H1 (cell line): ENCODE results near the gene EPB41L4A. TPM values are rescaled to one million over a fixed set of nuclear protein-coding genes. Genes with fewer than 3 reads are reported as not detected.

ENCODE experiments used
- CTCF ChIA-PET: fragments of 300-600 bp; sonication (Branson Sonifier 250); formaldehyde crosslinking; loops from one replicate; lab custom pipeline; 2021; ENCODE audit not compliant: partially characterized antibody; lab: Charles Lee
- POLR2A ChIA-PET: fragments of 300-600 bp; sonication (Branson Sonifier 250); formaldehyde crosslinking; loops from one replicate; lab custom pipeline; 2021; ENCODE audit warnings: inconsistent platforms; ENCODE audit not compliant: partially characterized antibody; lab: Charles Lee
- DNase-seq, 2 experiments: peaks; one replicate each; pipeline versions ENCODE4 v3.0.0 to v3.0.0-alpha.2; 2010 to 2022; ENCODE audit warnings: low spot score in 2 of 2, low read depth in 1 of 2, mixed read lengths in 1 of 2
- FAIRE-seq: peaks from 2 replicates; lab custom pipeline; 2011; peaks lifted over from hg19 to GRCh38; lab: Jason Lieb, UNC
- H2AFZ ChIP-seq: 2 replicates; pipeline ENCODE4 v1.8.1; 2012; ENCODE audit warnings: low read length, inconsistent platforms
- H2AK5ac ChIP-seq: 2 replicates; pipeline ENCODE4 v1.6.1; 2013; ENCODE audit warnings: low read depth, low read length
- H2BK120ac ChIP-seq: replicated peaks from 2 replicates; pipeline ENCODE3; 2013; ENCODE audit warnings: low read depth, low read length, inconsistent platforms
- H2BK12ac ChIP-seq: 2 replicates; pipeline ENCODE4 v1.6.1; 2013; ENCODE audit warnings: low read depth, low read length
- H2BK15ac ChIP-seq: 2 replicates; pipeline ENCODE4 v1.6.1; 2013; ENCODE audit warnings: low read length
- H2BK20ac ChIP-seq: 2 replicates; pipeline ENCODE4 v1.6.1; 2013; ENCODE audit warnings: low read length
- H2BK5ac ChIP-seq: 2 replicates; pipeline ENCODE4 v1.6.1; 2013; ENCODE audit warnings: low read depth, low read length
- H3K14ac ChIP-seq: 2 replicates; pipeline ENCODE4 v1.6.1; 2013; ENCODE audit warnings: inconsistent platforms; ENCODE audit not compliant: insufficient read length
- H3K18ac ChIP-seq: 2 replicates; pipeline ENCODE4 v1.6.1; 2013; ENCODE audit warnings: low read length; ENCODE audit errors: extremely low read depth
- H3K23ac ChIP-seq: 2 replicates; pipeline ENCODE4 v1.6.1; 2013; ENCODE audit warnings: inconsistent platforms; ENCODE audit not compliant: insufficient read length
- H3K23me2 ChIP-seq: 2 replicates; pipeline ENCODE4 v1.6.1; 2013; ENCODE audit warnings: low read depth, low read length
- H3K27ac ChIP-seq: 2 replicates; pipeline ENCODE4 v1.6.1; 2011; ENCODE audit warnings: low read depth, low read length, inconsistent platforms
- H3K27me3 ChIP-seq, 4 experiments: replicated peaks in 1 of 4; 1 replicate in 1 of 4; 2 replicates in 3 of 4; pipeline versions ENCODE4 v1.6.1 to v1.8.1; 2011 to 2013; ENCODE audit warnings: low read length in 3 of 4, mild to moderate bottlenecking in 3 of 4, inconsistent platforms in 2 of 4, mixed read lengths in 2 of 4, moderate library complexity in 1 of 4; ENCODE audit not compliant: control insufficient read depth in 3 of 4, insufficient read depth in 3 of 4; ENCODE audit errors: extremely low read depth in 1 of 4
- H3K36me3 ChIP-seq, 4 experiments: 2 replicates each; pipeline versions ENCODE4 v1.6.1 to v1.8.1; 2011 to 2013; ENCODE audit warnings: mild to moderate bottlenecking in 4 of 4, low read length in 3 of 4, moderate library complexity in 2 of 4, control low read depth in 1 of 4, inconsistent platforms in 1 of 4; ENCODE audit not compliant: insufficient read depth in 4 of 4, control insufficient read depth in 2 of 4
- H3K4ac ChIP-seq: replicated peaks from 2 replicates; pipeline ENCODE3; 2013; ENCODE audit warnings: low read length, low read depth, mixed read lengths, inconsistent platforms; ENCODE audit not compliant: insufficient read length
- H3K4me1 ChIP-seq, 4 experiments: replicated peaks in 1 of 4; 1 replicate in 1 of 4; 2 replicates in 3 of 4; pipeline versions ENCODE4 v1.6.1 to v1.8.1; 2011 to 2013; ENCODE audit warnings: low read length in 3 of 4, inconsistent platforms in 2 of 4, mixed read lengths in 1 of 4; ENCODE audit not compliant: insufficient read depth in 4 of 4, control insufficient read depth in 3 of 4
- H3K4me2 ChIP-seq, 2 experiments: 2 replicates each; pipeline versions ENCODE4 v1.6.1 to v1.8.1; 2011 to 2013; ENCODE audit warnings: low read depth in 2 of 2, low read length in 2 of 2, control low read depth in 1 of 2, inconsistent platforms in 1 of 2, mild to moderate bottlenecking in 1 of 2; ENCODE audit not compliant: insufficient read depth in 1 of 2
- H3K4me3 ChIP-seq, 4 experiments: fragments of 200-600, 300-600 bp in 1 of 4; sonication (generic), shearing (Covaris generic), sonication (Bioruptor Twin) in 1 of 4; 2 replicates each; pipeline versions ENCODE4 v1.5.1 to v1.8.1; 2011 to 2016; ENCODE audit warnings: low read length in 4 of 4, low read depth in 3 of 4, control low read depth in 2 of 4, inconsistent platforms in 2 of 4, mild to moderate bottlenecking in 2 of 4, mixed read lengths in 1 of 4, moderate library complexity in 1 of 4; ENCODE audit not compliant: insufficient read depth in 2 of 4; ENCODE audit errors: extremely low read depth in 1 of 4
- H3K56ac ChIP-seq: replicated peaks from 2 replicates; pipeline ENCODE3; 2013; ENCODE audit warnings: low read depth, mild to moderate bottlenecking, mixed read lengths, low read length, inconsistent platforms; ENCODE audit not compliant: insufficient read length
- H3K79me1 ChIP-seq: 2 replicates; pipeline ENCODE4 v1.6.1; 2013; ENCODE audit warnings: low read depth, low read length, control low read depth
- H3K79me2 ChIP-seq, 2 experiments: 2 replicates each; pipeline versions ENCODE4 v1.6.1 to v1.8.1; 2012 to 2013; ENCODE audit warnings: low read length in 2 of 2, mild to moderate bottlenecking in 2 of 2, inconsistent platforms in 1 of 2; ENCODE audit not compliant: insufficient read depth in 2 of 2, control insufficient read depth in 1 of 2
- H3K9ac ChIP-seq, 4 experiments: replicated peaks in 1 of 4; 1 replicate in 1 of 4; 2 replicates in 3 of 4; pipeline versions ENCODE4 v1.6.1 to v1.8.1; 2011 to 2013; ENCODE audit warnings: low read depth in 3 of 4, low read length in 3 of 4, control low read depth in 2 of 4, mild to moderate bottlenecking in 2 of 4, moderate library complexity in 2 of 4, inconsistent platforms in 1 of 4; ENCODE audit errors: extremely low read depth in 1 of 4
- H3K9me3 ChIP-seq, 2 experiments: 2 replicates each; pipeline versions ENCODE4 v1.6.1 to v1.8.1; 2012 to 2013; ENCODE audit warnings: mild to moderate bottlenecking in 2 of 2, moderate library complexity in 2 of 2, control low read depth in 1 of 2, inconsistent platforms in 1 of 2, low read depth in 1 of 2, low read length in 1 of 2, mixed read lengths in 1 of 2; ENCODE audit not compliant: insufficient read depth in 2 of 2
- H4K20me1 ChIP-seq, 2 experiments: replicated peaks in 1 of 2; 2 replicates each; pipeline versions ENCODE3 to v1.8.1; 2011 to 2013; ENCODE audit warnings: inconsistent platforms in 2 of 2, low read length in 2 of 2, mild to moderate bottlenecking in 1 of 2; ENCODE audit not compliant: insufficient read depth in 2 of 2, control insufficient read depth in 1 of 2
- H4K5ac ChIP-seq: 2 replicates; pipeline ENCODE4 v1.6.1; 2013; ENCODE audit warnings: low read length, low read depth, mixed read lengths, inconsistent platforms; ENCODE audit not compliant: insufficient read length
- H4K8ac ChIP-seq: 2 replicates; pipeline ENCODE4 v1.8.0; 2013; ENCODE audit warnings: mild to moderate bottlenecking, moderate library complexity, low read length, inconsistent platforms; ENCODE audit not compliant: insufficient read depth; ENCODE audit errors: extremely low read depth
- H4K91ac ChIP-seq: replicated peaks from 2 replicates; pipeline ENCODE3; 2013; ENCODE audit warnings: low read length, mixed read lengths, inconsistent platforms; ENCODE audit not compliant: insufficient read length
- ASH2L ChIP-seq: fragments of 200-600, 300-600 bp; sonication (generic); IDR thresholded peaks from one replicate; pipeline ENCODE4 v1.7.1; 2017; ENCODE audit warnings: low read length
- CBX5 ChIP-seq: fragments of 300-800, 300-1000 bp; sonication (generic); IDR thresholded peaks from 2 replicates; pipeline ENCODE4 v1.7.1; 2016; ENCODE audit warnings: antibody characterized with exemption, low read length, low read depth
- CEBPB ChIP-seq: IDR thresholded peaks from 2 replicates; pipeline ENCODE4 v1.6.1; 2012; ENCODE audit warnings: low read depth, low read length
- EP300 ChIP-seq, 2 experiments: IDR thresholded peaks; 1 replicate in 1 of 2; 2 replicates in 1 of 2; pipeline ENCODE4 v1.6.1; 2011 to 2012; ENCODE audit warnings: low read depth in 2 of 2, low read length in 2 of 2, mild to moderate bottlenecking in 2 of 2, borderline replicate concordance in 1 of 2, inconsistent platforms in 1 of 2, moderate library complexity in 1 of 2
- GTF2F1 ChIP-seq: IDR thresholded peaks from 2 replicates; pipeline ENCODE4 v1.6.1; 2012; ENCODE audit warnings: low read depth, low read length, improper control_type of control experiment, borderline replicate concordance
- HDAC2 ChIP-seq, 2 experiments: fragments of 300-600 bp in 1 of 2; sonication (generic) in 1 of 2; IDR thresholded peaks; 2 replicates each; pipeline ENCODE4 v1.6.1; 2011 to 2012; ENCODE audit warnings: low read depth in 2 of 2, low read length in 2 of 2, mild to moderate bottlenecking in 2 of 2, moderate library complexity in 2 of 2, borderline replicate concordance in 1 of 2, inconsistent platforms in 1 of 2
- NRF1 ChIP-seq: IDR thresholded peaks from 2 replicates; pipeline ENCODE4 v1.6.1; 2011; ENCODE audit warnings: mild to moderate bottlenecking, low read depth, low read length, improper control_type of control experiment
- POLR2A ChIP-seq, 2 experiments: IDR thresholded peaks; 1 replicate in 1 of 2; 2 replicates in 1 of 2; pipeline ENCODE4 v1.6.1; 2011; ENCODE audit warnings: low read depth in 2 of 2, low read length in 2 of 2, mild to moderate bottlenecking in 2 of 2; ENCODE audit errors: control extremely low read depth in 1 of 2
- POLR2AphosphoS5 ChIP-seq: IDR thresholded peaks from 2 replicates; pipeline ENCODE4 v1.6.1; 2011; ENCODE audit warnings: low read depth, low read length
- RAD21 ChIP-seq, 2 experiments: IDR thresholded peaks in 1 of 2; conservative IDR thresholded peaks in 1 of 2; 2 replicates each; pipeline ENCODE4 v1.6.1; 2011; ENCODE audit warnings: low read depth in 2 of 2, low read length in 2 of 2, improper control_type of control experiment in 1 of 2, inconsistent platforms in 1 of 2, mild to moderate bottlenecking in 1 of 2, moderate library complexity in 1 of 2
- RNF2 ChIP-seq: fragments of 200-900, 300-1000 bp; sonication (generic); IDR thresholded peaks from 2 replicates; pipeline ENCODE4 v1.7.1; 2016; ENCODE audit warnings: borderline replicate concordance, low read depth, mild to moderate bottlenecking, antibody characterized with exemption, low read length; ENCODE audit not compliant: poor library complexity, severe bottlenecking; ENCODE audit errors: missing control alignments
- WGBS, 2 experiments: shearing (Covaris generic) in 1 of 2; methylation state at CpG; one replicate each; pipeline versions ENCODE4 v1.1.6 to v1.1.7; 2013 to 2015; ENCODE audit warnings: low lambda C conversion rate in 2 of 2, mixed read lengths in 2 of 2, inconsistent platforms in 1 of 2, low coverage in 1 of 2, missing lambda C conversion rate in 1 of 2; ENCODE audit not compliant: insufficient replicate concordance in 2 of 2, insufficient coverage in 1 of 2, insufficient read length in 1 of 2; ENCODE audit errors: extremely low coverage in 1 of 2, missing lambda C conversion rate in 1 of 2; 5-methylcytosine and 5-hydroxymethylcytosine counted together
- polyA plus RNA-seq, 7 experiments: library from polyadenylated mRNA; depleted of rRNA in 3 of 7; stranded (reverse) in 5 of 7; unstranded in 2 of 7; fragments of >200 nt in 5 of 7; fragments of 200-250 nt in 2 of 7; gene quantifications; 1 replicate in 5 of 7; 2 replicates in 1 of 7; 4 replicates in 1 of 7; pipeline versions ENCODE4 v1.2.1 to v1.2.3, GENCODE V29; 2011 to 2013; ENCODE audit warnings: missing spikeins in 2 of 7, mixed read lengths in 2 of 7
- total RNA-seq: library from RNA; stranded (reverse); fragmentation: NEBNext Ultra II Directional; extraction: Animal tissue kit (Norgen Biotek cat#: 25700); gene quantifications from 2 replicates; pipeline ENCODE4 v1.2.1, GENCODE V29; 2021

EPB41L4A gene
- total and polyA plus RNA-seq, 2 of the 8 experiments (the other 6 are each of a cell fraction or from before 2014, with no cell fraction given) = 1.6 to 4.6 TPM

- Histone ChIP-seq H3K18ac (no peak overlapping the region), H3K79me1 (no peaks in the 10 kb centered on the region), H3K36me3 (no peaks in the 10 kb centered on the region), H3K27ac (no peak overlapping the region), H3K4ac (no peak overlapping the region), H3K23ac (no peak overlapping the region), H3K23me2 (no peaks in the 10 kb centered on the region), H3K56ac (no peak overlapping the region), H3K4me2 (no peak overlapping the region), H2BK120ac (no peak overlapping the region), H3K9ac (no peak overlapping the region), H2BK12ac (no peak overlapping the region), H2AK5ac (no peak overlapping the region), H4K5ac (no peak overlapping the region), H2BK15ac (no peak overlapping the region), H4K91ac (no peak overlapping the region), H3K4me1 (no peaks in the 10 kb centered on the region), H2BK20ac (no peak overlapping the region), H2BK5ac (no peak overlapping the region), H2AFZ (no peak overlapping the region), H3K14ac (no peak overlapping the region), H3K27me3 (no peaks in the 10 kb centered on the region), H3K4me3 (no peak overlapping the region), H3K9me3 (no peaks in the 10 kb centered on the region), H3K79me2 (no peaks in the 10 kb centered on the region), H4K8ac (no peak overlapping the region), H4K20me1 (no peaks in the 10 kb centered on the region)
- FAIRE-seq (no peak), DNase-seq (no peak)
- WGBS, 2 experiments = 87% methylated on average over 5 of the region's 5 CpGs; no CpG with 5 or more reads in 1 of the 2 experiments
- ChIA-PET POLR2A (interaction anchor here (0.6 kb wide), 1 partner anchor 12 kb away, joined by 5 read pairs; no protein-coding TSS in a partner anchor), CTCF (interaction anchor here (0.9 to 1.5 kb wide), 5 partner anchors 10 to 83 kb away, joined by 3 to 5 read pairs (median 3); no protein-coding TSS in a partner anchor)
- TF ChIP-seq CEBPB (no peak), POLR2AphosphoS5 (no peak), ASH2L (no peak), NRF1 (no peak), RNF2 (no peak), POLR2A (IDR thresholded peaks at IDR 0.05; ENCODE audit: control extremely low read depth in 1 of 2, low read depth in 2 of 2, low read length in 2 of 2) (no peak), HDAC2 (IDR thresholded peaks at IDR 0.05; ENCODE audit: borderline replicate concordance in 1 of 2, low read depth in 2 of 2, low read length in 2 of 2) (no peak), EP300 (IDR thresholded peaks at IDR 0.05; ENCODE audit: borderline replicate concordance in 1 of 2, low read depth in 2 of 2, low read length in 2 of 2) (no peak), GTF2F1 (no peak), CBX5 (no peak), RAD21 (IDR thresholded peaks at IDR 0.05 in 1 of 2, conservative IDR thresholded peaks at IDR 0.05 in 1 of 2; ENCODE audit: low read depth in 2 of 2, low read length in 2 of 2) (no peak)
Observed at GRCh38 chr5:112283943-112284929, 134.8 kb downstream of the EPB41L4A start.
